OCI-LY3 (cell line): ENCODE results near the gene SMAD3.

Source experiments
- EZH2phosphoT487 ChIP-seq: fragments of 200-600 bp; shearing (Covaris generic); IDR thresholded peaks from 2 replicates; pipeline ENCODE4 v1.6.1; 2018; ENCODE audit warnings: antibody characterized with exemption, mixed run types, low read depth
- TF ChIP-seq, protein P1 (sequence below): fragments of 200-600, 300-600 bp; sonication (generic); IDR thresholded peaks from 2 replicates; pipeline ENCODE4 v1.5.1; 2014; ENCODE audit warnings: antibody characterized with exemption, low read length, low read depth

DNA sequence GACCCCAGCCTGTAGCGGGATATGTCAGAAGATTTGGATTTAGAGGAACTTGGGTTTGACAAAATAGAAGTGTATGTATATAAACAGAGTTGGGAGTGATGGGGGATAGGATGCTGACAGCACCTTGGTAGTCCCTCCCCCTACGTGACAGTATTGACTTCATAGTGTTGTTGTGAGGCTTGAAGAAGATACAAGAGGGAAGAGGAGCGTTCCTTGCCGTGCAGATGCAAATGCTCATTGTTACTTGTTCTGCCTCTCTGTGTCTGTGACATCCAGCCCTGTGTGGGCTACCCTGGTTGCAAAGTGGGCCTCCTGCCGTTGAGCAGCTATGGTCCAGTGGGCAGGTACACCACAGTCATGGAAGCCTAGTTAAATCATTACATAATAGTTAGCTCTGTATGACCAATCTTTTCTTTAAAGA is 45.0 kb downstream of the SMAD3 start:
- TF ChIP-seq, protein P1, sequence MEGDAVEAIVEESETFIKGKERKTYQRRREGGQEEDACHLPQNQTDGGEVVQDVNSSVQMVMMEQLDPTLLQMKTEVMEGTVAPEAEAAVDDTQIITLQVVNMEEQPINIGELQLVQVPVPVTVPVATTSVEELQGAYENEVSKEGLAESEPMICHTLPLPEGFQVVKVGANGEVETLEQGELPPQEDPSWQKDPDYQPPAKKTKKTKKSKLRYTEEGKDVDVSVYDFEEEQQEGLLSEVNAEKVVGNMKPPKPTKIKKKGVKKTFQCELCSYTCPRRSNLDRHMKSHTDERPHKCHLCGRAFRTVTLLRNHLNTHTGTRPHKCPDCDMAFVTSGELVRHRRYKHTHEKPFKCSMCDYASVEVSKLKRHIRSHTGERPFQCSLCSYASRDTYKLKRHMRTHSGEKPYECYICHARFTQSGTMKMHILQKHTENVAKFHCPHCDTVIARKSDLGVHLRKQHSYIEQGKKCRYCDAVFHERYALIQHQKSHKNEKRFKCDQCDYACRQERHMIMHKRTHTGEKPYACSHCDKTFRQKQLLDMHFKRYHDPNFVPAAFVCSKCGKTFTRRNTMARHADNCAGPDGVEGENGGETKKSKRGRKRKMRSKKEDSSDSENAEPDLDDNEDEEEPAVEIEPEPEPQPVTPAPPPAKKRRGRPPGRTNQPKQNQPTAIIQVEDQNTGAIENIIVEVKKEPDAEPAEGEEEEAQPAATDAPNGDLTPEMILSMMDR, result no peak
- TF ChIP-seq EZH2phosphoT487, result no peak
